RCC 7860 (cell line): ENCODE data around the gene B3GNT7.

Experiments used
- DNase-seq: peaks from one replicate; pipeline ENCODE4 v3.0.0-alpha.2; 2015; ENCODE audit warnings: low spot score
- FAIRE-seq: peaks from 2 replicates; lab custom pipeline; 2012; peaks lifted over from hg19 to GRCh38; lab: Jason Lieb, UNC

Gene B3GNT7

GRCh38 chr2:231383416-231384108 is 11.9 kb upstream of the B3GNT7 start:
- DNase-seq (no peak), FAIRE-seq (no peak)

GRCh38 chr2:231384109-231384435 is 11.4 kb upstream of the B3GNT7 start:
- DNase-seq, result no peak
- FAIRE-seq, result no peak

- FAIRE-seq (no peak), DNase-seq (no peak)
Measured at GRCh38 chr2:231384970-231385369, 10.5 kb upstream of the B3GNT7 start.

- DNase-seq, result no peak
- FAIRE-seq, result no peak
Measured at GRCh38 chr2:231385429-231385828, 10.1 kb upstream of the B3GNT7 start.

GRCh38 chr2:231386446-231386845 is 9.1 kb upstream of the B3GNT7 start:
- peak; percentile 98 for FAIRE-seq
- DNase-seq, result peak; percentile 96

- FAIRE-seq (peak; percentile 63), DNase-seq (peak; percentile 86)
Measured at GRCh38 chr2:231387904-231388724, 7.4 kb upstream of the B3GNT7 start.

- no peak for FAIRE-seq
Measured at GRCh38 chr2:231388725-231389346, 6.7 kb upstream of the B3GNT7 start.

GRCh38 chr2:231390667-231391066 is 4.8 kb upstream of the B3GNT7 start:
- FAIRE-seq, result no peak

More at GRCh38 chr2:231388725-231389346, 6.7 kb upstream of the B3GNT7 start:
- DNase-seq, result no peak

GRCh38 chr2:231391981-231392380 is 3.5 kb upstream of the B3GNT7 start:
- DNase-seq, result no peak
- FAIRE-seq, result no peak

More at GRCh38 chr2:231390667-231391066, 4.8 kb upstream of the B3GNT7 start:
- DNase-seq, result no peak

- DNase-seq (no peak), FAIRE-seq (no peak)
Measured at GRCh38 chr2:231392431-231393148, 2.9 kb upstream of the B3GNT7 start.

GRCh38 chr2:231393149-231394131 is 2.1 kb upstream of the B3GNT7 start:
- no peak for FAIRE-seq
- DNase-seq, result peak; percentile 68

GRCh38 chr2:231394211-231395141 is 1.0 kb upstream of the B3GNT7 start:
- peak; percentile 17 for FAIRE-seq
- DNase-seq, result peak; percentile 71

GRCh38 chr2:231396058-231396821 is 730 bp downstream of the B3GNT7 start:
- no peak for DNase-seq
- FAIRE-seq, result no peak

GRCh38 chr2:231397011-231397927 is 1.8 kb downstream of the B3GNT7 start:
- FAIRE-seq, result no peak
- no peak for DNase-seq

GRCh38 chr2:231397928-231398294 is 2.4 kb downstream of the B3GNT7 start:
- FAIRE-seq, result no peak
- no peak for DNase-seq

GRCh38 chr2:231398585-231398984 is 3.1 kb downstream of the B3GNT7 start:
- FAIRE-seq (no peak), DNase-seq (no peak)
